ENCODE measurements around the gene IL4. TPM values are rescaled to one million over a fixed set of nuclear protein-coding genes. Genes with fewer than 3 reads are reported as not detected.

IL4 gene
- total RNA-seq, 1 experiment from 2014 or later: not detected

DNA sequence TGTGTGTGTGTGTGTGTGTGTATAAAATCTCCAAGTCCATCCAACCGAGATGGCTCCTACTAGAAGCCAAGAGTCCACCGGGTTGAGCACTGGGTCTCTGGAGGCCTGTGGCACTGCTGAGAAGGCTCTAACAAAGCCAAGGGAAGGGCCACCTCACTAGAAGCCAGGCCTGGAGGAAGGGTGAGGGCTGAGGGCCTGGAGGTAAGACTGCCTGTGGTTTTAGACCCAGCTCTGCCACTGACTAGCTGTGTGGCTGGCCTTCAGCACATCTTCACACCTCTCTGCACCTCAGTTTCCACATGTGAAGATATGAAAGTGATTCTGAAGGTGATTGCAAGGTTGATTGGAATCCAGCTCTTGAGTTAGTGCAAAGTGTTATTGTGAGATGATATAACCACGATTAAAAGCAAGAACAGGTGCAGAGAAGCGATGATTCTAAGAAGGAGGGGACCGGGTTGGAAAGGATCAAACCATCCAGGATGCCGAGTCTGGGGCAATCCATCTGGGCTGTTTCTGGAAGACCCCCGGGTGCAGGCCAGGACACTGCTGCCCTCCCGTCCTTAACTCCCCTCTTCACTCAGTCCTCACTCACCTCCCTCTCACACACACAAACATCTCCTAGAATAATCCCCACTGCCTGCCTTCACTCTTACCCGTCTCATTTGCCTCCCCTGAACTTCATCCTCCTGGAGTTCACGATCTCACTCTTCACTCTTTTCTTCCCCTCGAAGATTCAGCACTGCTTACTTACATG, 2.3 kb downstream of the IL4 start:
- peaks cover 6% of the 10 kb centered on the region for H3K4me1 Mint-ChIP-seq
- H3K4me3 Mint-ChIP-seq: no peak overlapping the region
- no peak overlapping the region for H3K27ac Mint-ChIP-seq
- POLR2A ChIA-PET: interaction anchor here (0.9 kb wide), 1 partner anchor 144 kb away, joined by 4 read pairs; no protein-coding TSS in a partner anchor
- CTCF ChIA-PET: interaction anchor here (1.2 to 1.7 kb wide), 3 partner anchors 10 to 149 kb away, joined by 3 to 9 read pairs (median 9); no protein-coding TSS in a partner anchor
- peaks cover 1% of the 10 kb centered on the region; the same call in 1 of the 2 replicates for H3K36me3 Mint-ChIP-seq
- TF ChIP-seq, protein P1, sequence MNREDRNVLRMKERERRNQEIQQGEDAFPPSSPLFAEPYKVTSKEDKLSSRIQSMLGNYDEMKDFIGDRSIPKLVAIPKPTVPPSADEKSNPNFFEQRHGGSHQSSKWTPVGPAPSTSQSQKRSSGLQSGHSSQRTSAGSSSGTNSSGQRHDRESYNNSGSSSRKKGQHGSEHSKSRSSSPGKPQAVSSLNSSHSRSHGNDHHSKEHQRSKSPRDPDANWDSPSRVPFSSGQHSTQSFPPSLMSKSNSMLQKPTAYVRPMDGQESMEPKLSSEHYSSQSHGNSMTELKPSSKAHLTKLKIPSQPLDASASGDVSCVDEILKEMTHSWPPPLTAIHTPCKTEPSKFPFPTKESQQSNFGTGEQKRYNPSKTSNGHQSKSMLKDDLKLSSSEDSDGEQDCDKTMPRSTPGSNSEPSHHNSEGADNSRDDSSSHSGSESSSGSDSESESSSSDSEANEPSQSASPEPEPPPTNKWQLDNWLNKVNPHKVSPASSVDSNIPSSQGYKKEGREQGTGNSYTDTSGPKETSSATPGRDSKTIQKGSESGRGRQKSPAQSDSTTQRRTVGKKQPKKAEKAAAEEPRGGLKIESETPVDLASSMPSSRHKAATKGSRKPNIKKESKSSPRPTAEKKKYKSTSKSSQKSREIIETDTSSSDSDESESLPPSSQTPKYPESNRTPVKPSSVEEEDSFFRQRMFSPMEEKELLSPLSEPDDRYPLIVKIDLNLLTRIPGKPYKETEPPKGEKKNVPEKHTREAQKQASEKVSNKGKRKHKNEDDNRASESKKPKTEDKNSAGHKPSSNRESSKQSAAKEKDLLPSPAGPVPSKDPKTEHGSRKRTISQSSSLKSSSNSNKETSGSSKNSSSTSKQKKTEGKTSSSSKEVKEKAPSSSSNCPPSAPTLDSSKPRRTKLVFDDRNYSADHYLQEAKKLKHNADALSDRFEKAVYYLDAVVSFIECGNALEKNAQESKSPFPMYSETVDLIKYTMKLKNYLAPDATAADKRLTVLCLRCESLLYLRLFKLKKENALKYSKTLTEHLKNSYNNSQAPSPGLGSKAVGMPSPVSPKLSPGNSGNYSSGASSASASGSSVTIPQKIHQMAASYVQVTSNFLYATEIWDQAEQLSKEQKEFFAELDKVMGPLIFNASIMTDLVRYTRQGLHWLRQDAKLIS (CRISPR knock-in tag; IDR thresholded peaks at IDR 0.05; ENCODE audit: borderline replicate concordance): no peak
- TF ChIP-seq ZBTB21 (CRISPR knock-in tag; IDR thresholded peaks at IDR 0.05; ENCODE audit: borderline replicate concordance) (no peak), CBFB (CRISPR knock-in tag; IDR thresholded peaks at IDR 0.05; ENCODE audit: low read depth) (no peak), ZNF281 (CRISPR knock-in tag; IDR thresholded peaks at IDR 0.05) (no peak), USF1 (CRISPR knock-in tag; IDR thresholded peaks at IDR 0.05) (no peak), TP53 (CRISPR knock-in tag; IDR thresholded peaks at IDR 0.05) (no peak), AR (CRISPR knock-in tag; IDR thresholded peaks at IDR 0.05) (no peak), ATF2 (CRISPR knock-in tag; IDR thresholded peaks at IDR 0.05; ENCODE audit: borderline replicate concordance, low read depth) (no peak), CDX4 (CRISPR knock-in tag; IDR thresholded peaks at IDR 0.05; ENCODE audit: borderline replicate concordance) (no peak), PRRX2 (CRISPR knock-in tag; IDR thresholded peaks at IDR 0.05) (no peak), ATF1 (CRISPR knock-in tag; IDR thresholded peaks at IDR 0.05) (no peak)
- TF ChIP-seq, protein P2, sequence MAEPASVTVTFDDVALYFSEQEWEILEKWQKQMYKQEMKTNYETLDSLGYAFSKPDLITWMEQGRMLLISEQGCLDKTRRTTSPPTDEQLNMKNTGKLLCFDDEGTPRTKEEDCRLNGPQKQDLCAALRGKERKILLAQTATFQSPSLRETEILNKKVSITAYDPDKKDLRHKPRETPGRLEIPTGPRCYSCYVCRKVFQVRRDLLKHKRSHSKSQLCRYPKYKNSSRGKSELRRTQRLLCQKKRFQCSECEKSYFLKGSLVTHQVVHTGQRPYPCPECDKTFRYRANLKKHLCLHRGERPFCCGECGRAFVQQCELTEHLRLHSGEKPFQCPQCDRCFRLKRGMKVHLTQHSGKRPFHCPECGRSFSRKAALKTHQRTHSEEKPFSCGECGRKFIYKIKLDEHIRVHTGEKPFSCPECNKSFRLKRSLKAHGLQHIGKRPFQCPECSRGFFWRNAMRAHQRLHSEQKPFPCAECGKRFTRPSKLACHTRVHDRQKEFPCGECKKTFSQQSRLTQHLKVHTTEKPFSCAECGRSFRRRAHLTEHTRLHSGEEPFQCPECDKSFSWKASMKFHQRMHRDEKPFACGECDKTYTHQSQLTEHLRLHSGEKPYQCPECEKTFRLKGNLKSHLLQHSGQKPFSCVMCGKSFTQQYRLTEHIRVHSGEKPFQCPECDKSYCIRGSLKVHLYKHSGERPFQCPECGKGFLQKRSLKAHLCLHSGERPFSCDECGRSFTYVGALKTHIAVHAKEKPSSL (CRISPR knock-in tag; conservative IDR thresholded peaks at IDR 0.05): no peak
- TF ChIP-seq, protein P3, sequence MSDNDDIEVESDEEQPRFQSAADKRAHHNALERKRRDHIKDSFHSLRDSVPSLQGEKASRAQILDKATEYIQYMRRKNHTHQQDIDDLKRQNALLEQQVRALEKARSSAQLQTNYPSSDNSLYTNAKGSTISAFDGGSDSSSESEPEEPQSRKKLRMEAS (CRISPR knock-in tag; IDR thresholded peaks at IDR 0.05): no peak
- no peak for DNase-seq (ENCODE audit: low spot score)
- ATAC-seq: no peak
- H3K27me3 Mint-ChIP-seq (ENCODE audit: low read depth): no peaks in the 10 kb centered on the region
- peaks cover 2% of the 10 kb centered on the region for H3K9me3 Mint-ChIP-seq

Data from WTC11 (cell line).